Vagina (tissue), 2 donors: ENCODE measurements around the gene KDM4E.

Experiments used
- CTCF ChIP-seq, 3 experiments: fragments of 450-650 bp in 2 of 3; fragments of 200-600 bp in 1 of 3; sonication (generic) in 1 of 3; IDR thresholded peaks; one replicate each; pipeline ENCODE4 v1.5.1; 2017 to 2019; ENCODE audit warnings: antibody characterized with exemption in 3 of 3, mild to moderate bottlenecking in 2 of 3, moderate library complexity in 2 of 3
- POLR2AphosphoS5 ChIP-seq, 2 donors: sonication (generic); formaldehyde crosslinking; IDR thresholded peaks; one replicate each; pipeline ENCODE4 v1.9.0; 2017; ENCODE audit warnings: antibody characterized with exemption in 2 of 2, mild to moderate bottlenecking in 2 of 2, low read depth in 1 of 2; ENCODE audit not compliant: insufficient read depth in 1 of 2

GRCh38 chr11:95072948-95073347 is 47.9 kb downstream of the KDM4E start:
- TF ChIP-seq POLR2AphosphoS5 (IDR thresholded peaks at IDR 0.05; ENCODE audit: insufficient read depth in 1 of 2, low read depth in 1 of 2) (no peak), CTCF (IDR thresholded peaks at IDR 0.05) (no peak)
